Measurements from ENCODE around the gene HLA-DMB. TPM values are rescaled to one million over a fixed set of nuclear protein-coding genes. Genes with fewer than 3 reads are reported as not detected.

The HLA-DMB gene
- total and polyA plus RNA-seq, 10 of the 15 experiments (the other 5 are each of a cell fraction or from before 2014, with no cell fraction given) = 114 to 173 (median 150) TPM

DNA sequence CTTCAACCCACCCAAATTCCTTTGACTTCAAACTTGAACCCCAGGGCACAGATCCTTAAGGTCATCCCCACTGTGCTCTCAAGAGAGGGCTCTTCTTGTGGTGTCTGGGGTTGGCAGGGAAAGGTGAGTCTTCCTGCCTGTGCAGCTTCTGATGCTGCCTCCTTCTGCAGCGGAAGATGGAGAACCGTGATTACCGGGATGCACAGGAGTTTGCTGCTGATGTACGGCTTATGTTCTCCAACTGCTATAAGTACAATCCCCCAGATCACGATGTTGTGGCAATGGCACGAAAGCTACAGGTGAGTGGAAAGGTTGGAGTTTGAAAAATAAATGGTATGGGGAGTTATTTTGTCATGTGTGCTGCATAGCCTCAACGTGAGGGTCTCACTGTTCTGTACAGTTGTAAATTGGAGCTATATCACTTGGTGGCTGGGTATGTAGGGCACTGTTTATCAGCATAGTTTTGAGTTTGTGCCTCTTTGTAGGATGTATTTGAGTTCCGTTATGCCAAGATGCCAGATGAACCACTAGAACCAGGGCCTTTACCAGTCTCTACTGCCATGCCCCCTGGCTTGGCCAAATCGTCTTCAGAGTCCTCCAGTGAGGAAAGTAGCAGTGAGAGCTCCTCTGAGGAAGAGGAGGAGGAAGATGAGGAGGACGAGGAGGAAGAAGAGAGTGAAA, 36.6 kb upstream of the HLA-DMB start:
- Histone ChIP-seq H3K4me3 (peak overlapping the region; percentile 93; the same call in 1 of the 2 replicates), H3K9ac (ENCODE audit: control insufficient read depth, insufficient read depth, low read length) (no peak overlapping the region), H3K79me2 (ENCODE audit: control insufficient read depth, insufficient read depth, low read length) (peaks cover 62% of the 10 kb centered on the region), H3K4me1 (ENCODE audit: control insufficient read depth, insufficient read depth, low read length) (no peaks in the 10 kb centered on the region; the same call in 1 of the 2 replicates), H3K9me3 (replicated peaks; ENCODE audit: control insufficient read depth, insufficient read depth, low read length) (no peaks in the 10 kb centered on the region), H3K36me3 (ENCODE audit: control insufficient read depth in 2 of 2, insufficient read depth in 2 of 2, low read length in 1 of 2) (peaks cover 59 to 67% of the 10 kb centered on the region in 2 experiments), H3K4me2 (ENCODE audit: control insufficient read depth, insufficient read depth) (peak overlapping the region; percentile 18; the same call in 1 of the 2 replicates), H2AFZ (ENCODE audit: control insufficient read depth, low read depth, low read length) (no peak overlapping the region), H3K27me3 (replicated peaks in 1 of 2; ENCODE audit: control insufficient read depth in 2 of 2, insufficient read depth in 2 of 2, low read length in 1 of 2) (no peaks in the 10 kb centered on the region), H3K27ac (ENCODE audit: control insufficient read depth, insufficient read depth) (no peak overlapping the region), H4K20me1 (ENCODE audit: control insufficient read depth, insufficient read depth) (peaks cover 44% of the 10 kb centered on the region)
- ChIA-PET SMC1A (ENCODE audit: uncharacterized antibody, unreplicated experiment) (interaction anchor here (0.8 to 17.2 kb wide), 10 partner anchors 12 to 109 kb away, joined by 3 to 347 read pairs (median 4); partner anchors contain the start of gene HLA-DMA), CTCF (interaction anchor here (0.9 to 13.8 kb wide), 9 partner anchors 9 to 149 kb away, joined by 3 to 162 read pairs (median 3); partner anchors contain the start of gene HLA-DMA), RAD21 (ENCODE audit: unreplicated experiment) (no interaction called here), POLR2A (interaction anchor here (0.6 to 16.6 kb wide), 4 partner anchors 11 to 24 kb away, joined by 3 to 486 read pairs (median 6); partner anchors contain the start of gene HLA-DMA)
- no TSS peak for BruUV-seq (replicated peaks)
- ATAC-seq = no peak
- intact Hi-C loops (cut with micrococcal nuclease; ENCODE audit: unreplicated experiment) = no loop called here
- FAIRE-seq = no peak
- in situ Hi-C loops (cut with MboI) = no loop called here
- 81% methylated on average over 10 of the region's 10 CpGs for WGBS (ENCODE audit: insufficient coverage, insufficient replicate concordance, low lambda C conversion rate, missing lambda C conversion rate)
- TF ChIP-seq POLR2AphosphoS2 (IDR thresholded peaks at IDR 0.05; ENCODE audit: low read depth, low read length) = 0 out of 2 replicates have a peak, but pooled peaks have one; percentile 1
- TF ChIP-seq POLR2A (IDR thresholded peaks at IDR 0.05; ENCODE audit: low read depth, low read length) = peak; percentile 35; the same call in 1 of the 2 replicates
- TF ChIP-seq, protein P1, sequence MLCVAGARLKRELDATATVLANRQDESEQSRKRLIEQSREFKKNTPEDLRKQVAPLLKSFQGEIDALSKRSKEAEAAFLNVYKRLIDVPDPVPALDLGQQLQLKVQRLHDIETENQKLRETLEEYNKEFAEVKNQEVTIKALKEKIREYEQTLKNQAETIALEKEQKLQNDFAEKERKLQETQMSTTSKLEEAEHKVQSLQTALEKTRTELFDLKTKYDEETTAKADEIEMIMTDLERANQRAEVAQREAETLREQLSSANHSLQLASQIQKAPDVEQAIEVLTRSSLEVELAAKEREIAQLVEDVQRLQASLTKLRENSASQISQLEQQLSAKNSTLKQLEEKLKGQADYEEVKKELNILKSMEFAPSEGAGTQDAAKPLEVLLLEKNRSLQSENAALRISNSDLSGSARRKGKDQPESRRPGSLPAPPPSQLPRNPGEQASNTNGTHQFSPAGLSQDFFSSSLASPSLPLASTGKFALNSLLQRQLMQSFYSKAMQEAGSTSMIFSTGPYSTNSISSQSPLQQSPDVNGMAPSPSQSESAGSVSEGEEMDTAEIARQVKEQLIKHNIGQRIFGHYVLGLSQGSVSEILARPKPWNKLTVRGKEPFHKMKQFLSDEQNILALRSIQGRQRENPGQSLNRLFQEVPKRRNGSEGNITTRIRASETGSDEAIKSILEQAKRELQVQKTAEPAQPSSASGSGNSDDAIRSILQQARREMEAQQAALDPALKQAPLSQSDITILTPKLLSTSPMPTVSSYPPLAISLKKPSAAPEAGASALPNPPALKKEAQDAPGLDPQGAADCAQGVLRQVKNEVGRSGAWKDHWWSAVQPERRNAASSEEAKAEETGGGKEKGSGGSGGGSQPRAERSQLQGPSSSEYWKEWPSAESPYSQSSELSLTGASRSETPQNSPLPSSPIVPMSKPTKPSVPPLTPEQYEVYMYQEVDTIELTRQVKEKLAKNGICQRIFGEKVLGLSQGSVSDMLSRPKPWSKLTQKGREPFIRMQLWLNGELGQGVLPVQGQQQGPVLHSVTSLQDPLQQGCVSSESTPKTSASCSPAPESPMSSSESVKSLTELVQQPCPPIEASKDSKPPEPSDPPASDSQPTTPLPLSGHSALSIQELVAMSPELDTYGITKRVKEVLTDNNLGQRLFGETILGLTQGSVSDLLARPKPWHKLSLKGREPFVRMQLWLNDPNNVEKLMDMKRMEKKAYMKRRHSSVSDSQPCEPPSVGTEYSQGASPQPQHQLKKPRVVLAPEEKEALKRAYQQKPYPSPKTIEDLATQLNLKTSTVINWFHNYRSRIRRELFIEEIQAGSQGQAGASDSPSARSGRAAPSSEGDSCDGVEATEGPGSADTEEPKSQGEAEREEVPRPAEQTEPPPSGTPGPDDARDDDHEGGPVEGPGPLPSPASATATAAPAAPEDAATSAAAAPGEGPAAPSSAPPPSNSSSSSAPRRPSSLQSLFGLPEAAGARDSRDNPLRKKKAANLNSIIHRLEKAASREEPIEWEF (IDR thresholded peaks at IDR 0.05; ENCODE audit: insufficient replicate concordance, low read depth, low read length) = no peak
- TF ChIP-seq, protein P2, sequence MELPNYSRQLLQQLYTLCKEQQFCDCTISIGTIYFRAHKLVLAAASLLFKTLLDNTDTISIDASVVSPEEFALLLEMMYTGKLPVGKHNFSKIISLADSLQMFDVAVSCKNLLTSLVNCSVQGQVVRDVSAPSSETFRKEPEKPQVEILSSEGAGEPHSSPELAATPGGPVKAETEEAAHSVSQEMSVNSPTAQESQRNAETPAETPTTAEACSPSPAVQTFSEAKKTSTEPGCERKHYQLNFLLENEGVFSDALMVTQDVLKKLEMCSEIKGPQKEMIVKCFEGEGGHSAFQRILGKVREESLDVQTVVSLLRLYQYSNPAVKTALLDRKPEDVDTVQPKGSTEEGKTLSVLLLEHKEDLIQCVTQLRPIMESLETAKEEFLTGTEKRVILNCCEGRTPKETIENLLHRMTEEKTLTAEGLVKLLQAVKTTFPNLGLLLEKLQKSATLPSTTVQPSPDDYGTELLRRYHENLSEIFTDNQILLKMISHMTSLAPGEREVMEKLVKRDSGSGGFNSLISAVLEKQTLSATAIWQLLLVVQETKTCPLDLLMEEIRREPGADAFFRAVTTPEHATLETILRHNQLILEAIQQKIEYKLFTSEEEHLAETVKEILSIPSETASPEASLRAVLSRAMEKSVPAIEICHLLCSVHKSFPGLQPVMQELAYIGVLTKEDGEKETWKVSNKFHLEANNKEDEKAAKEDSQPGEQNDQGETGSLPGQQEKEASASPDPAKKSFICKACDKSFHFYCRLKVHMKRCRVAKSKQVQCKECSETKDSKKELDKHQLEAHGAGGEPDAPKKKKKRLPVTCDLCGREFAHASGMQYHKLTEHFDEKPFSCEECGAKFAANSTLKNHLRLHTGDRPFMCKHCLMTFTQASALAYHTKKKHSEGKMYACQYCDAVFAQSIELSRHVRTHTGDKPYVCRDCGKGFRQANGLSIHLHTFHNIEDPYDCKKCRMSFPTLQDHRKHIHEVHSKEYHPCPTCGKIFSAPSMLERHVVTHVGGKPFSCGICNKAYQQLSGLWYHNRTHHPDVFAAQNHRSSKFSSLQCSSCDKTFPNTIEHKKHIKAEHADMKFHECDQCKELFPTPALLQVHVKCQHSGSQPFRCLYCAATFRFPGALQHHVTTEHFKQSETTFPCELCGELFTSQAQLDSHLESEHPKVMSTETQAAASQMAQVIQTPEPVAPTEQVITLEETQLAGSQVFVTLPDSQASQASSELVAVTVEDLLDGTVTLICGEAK (IDR thresholded peaks at IDR 0.05; ENCODE audit: borderline replicate concordance) = no peak
- TF ChIP-seq POLR2AphosphoS5 (IDR thresholded peaks at IDR 0.05; ENCODE audit: low read length) = peak; percentile 14
- no peak for TF ChIP-seq SPI1 (IDR thresholded peaks at IDR 0.05; ENCODE audit: borderline replicate concordance, insufficient read depth, low read depth, low read length)
- no peak for TF ChIP-seq ZBED1 (IDR thresholded peaks at IDR 0.05; ENCODE audit: borderline replicate concordance)
- peak; percentile 14; the same call in 1 of the 2 replicates for TF ChIP-seq BACH1 (IDR thresholded peaks at IDR 0.05; ENCODE audit: borderline replicate concordance)
- no peak for DNase-seq (ENCODE audit: low read depth, low spot score)

All from GM12878 (cell line).